OCI-LY7 (cell line): ENCODE results near the gene BAX.

Experiments used
- CTCF ChIP-seq: fragments of 200-600 bp; sonication (generic); conservative IDR thresholded peaks from 2 replicates; pipeline ENCODE4 v1.5.1; 2014; ENCODE audit warnings: mild to moderate bottlenecking, antibody characterized with exemption, low read length, moderate library complexity, mixed read lengths
- EZH2phosphoT487 ChIP-seq: fragments of 200-600 bp; sonication (generic); IDR thresholded peaks from 2 replicates; pipeline ENCODE4 v1.6.1; 2018; ENCODE audit warnings: low read depth, borderline replicate concordance, mild to moderate bottlenecking, mixed run types, antibody characterized with exemption, low read length, moderate library complexity, mixed read lengths

DNA sequence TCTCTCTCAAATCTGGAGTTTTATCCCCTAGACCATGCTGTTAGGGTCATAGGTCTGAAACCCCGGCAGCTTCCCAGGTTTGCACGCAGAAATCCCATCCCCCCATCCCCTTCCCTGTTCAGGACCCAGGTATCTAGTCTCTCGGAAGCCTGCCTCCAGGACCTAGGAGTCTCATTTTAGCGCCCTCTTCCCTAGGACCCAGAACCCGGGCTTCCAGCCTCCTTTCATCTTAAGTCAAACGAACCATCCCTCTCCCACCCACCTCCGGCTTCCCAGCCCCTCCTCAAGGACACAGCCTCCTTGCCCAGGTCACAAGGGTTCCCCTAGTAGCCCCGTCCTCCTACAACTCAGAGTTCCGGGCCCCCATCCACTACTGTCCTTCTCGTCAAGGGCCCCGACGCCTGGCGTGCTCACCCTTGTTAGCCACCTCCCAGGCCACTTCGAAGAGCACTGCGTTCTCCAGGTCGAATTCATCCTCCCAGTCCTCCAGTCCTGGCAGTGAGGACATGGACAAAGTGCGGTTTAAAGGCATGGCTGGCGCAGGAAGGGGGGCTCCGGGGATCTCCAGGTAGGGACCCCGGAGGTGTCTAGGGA, 38.0 kb downstream of the BAX start:
- TF ChIP-seq CTCF (no peak), EZH2phosphoT487 (no peak)
